WTC11 (cell line): Measurements from ENCODE around the gene GPR39. TPM values are rescaled to one million over a fixed set of nuclear protein-coding genes. Genes with fewer than 3 reads are reported as not detected.

Source experiments
- ATAC-seq: fragments of 200-7000 bp; cut with Tn5 transposase; 2 replicates; pipeline ENCODE4 v1.10.0; 2021; ENCODE audit warnings: mild to moderate bottlenecking, moderate library complexity
- CTCF ChIA-PET: fragments of 300-600 bp; sonication (Branson Sonifier 250); formaldehyde crosslinking; loops from one replicate; lab custom pipeline; 2021; ENCODE audit warnings: antibody characterized with exemption; lab: Charles Lee
- POLR2A ChIA-PET: fragments of 350-600 bp; sonication (Branson Sonifier 250); formaldehyde crosslinking; loops from one replicate; lab custom pipeline; 2021; ENCODE audit warnings: antibody characterized with exemption; lab: Charles Lee
- DNase-seq: peaks from one replicate; pipeline ENCODE4 v3.0.0; 2021; ENCODE audit warnings: low spot score
- H3K27ac Mint-ChIP-seq: 2 replicates; pipeline ENCODE4 v1.8.0; 2021; ENCODE audit warnings: mixed read lengths
- H3K27me3 Mint-ChIP-seq: 2 replicates; pipeline ENCODE4 v1.8.0; 2021; ENCODE audit warnings: low read depth, mild to moderate bottlenecking, moderate library complexity, mixed read lengths
- H3K36me3 Mint-ChIP-seq: 2 replicates; pipeline ENCODE4 v1.8.0; 2021; ENCODE audit warnings: mixed read lengths
- H3K4me1 Mint-ChIP-seq: 2 replicates; pipeline ENCODE4 v1.8.0; 2022; ENCODE audit warnings: mixed read lengths
- H3K4me3 Mint-ChIP-seq: 2 replicates; pipeline ENCODE4 v1.8.0; 2021; ENCODE audit warnings: mild to moderate bottlenecking, moderate library complexity, mixed read lengths
- H3K9me3 Mint-ChIP-seq: 2 replicates; pipeline ENCODE4 v1.8.0; 2021; ENCODE audit warnings: mixed read lengths
- AFF4 ChIP-seq: sonication (generic); formaldehyde crosslinking; IDR thresholded peaks from 2 replicates; pipeline ENCODE4 v1.8.1; 2023; ENCODE audit warnings: mild to moderate bottlenecking, missing genetic modification reagents, borderline replicate concordance
- ATF3 ChIP-seq: sonication (generic); formaldehyde crosslinking; conservative IDR thresholded peaks from 2 replicates; pipeline ENCODE4 v1.8.1; 2022; ENCODE audit warnings: mild to moderate bottlenecking, missing genetic modification reagents
- E2F5 ChIP-seq: sonication (generic); formaldehyde crosslinking; IDR thresholded peaks from 2 replicates; pipeline ENCODE4 v1.8.1; 2022; ENCODE audit warnings: mild to moderate bottlenecking, moderate library complexity, missing genetic modification reagents
- ETV6 ChIP-seq: sonication (generic); formaldehyde crosslinking; IDR thresholded peaks from 2 replicates; pipeline ENCODE4 v1.8.1; 2022; ENCODE audit warnings: mild to moderate bottlenecking, missing genetic modification reagents
- FOXP4 ChIP-seq: sonication (generic); formaldehyde crosslinking; IDR thresholded peaks from 2 replicates; pipeline ENCODE4 v1.8.0; 2022; ENCODE audit warnings: mild to moderate bottlenecking, missing genetic modification reagents
- MLX ChIP-seq: sonication (generic); formaldehyde crosslinking; IDR thresholded peaks from 2 replicates; pipeline ENCODE4 v1.8.1; 2023; ENCODE audit warnings: mild to moderate bottlenecking, missing genetic modification reagents, moderate library complexity
- PRDM15 ChIP-seq: sonication (generic); formaldehyde crosslinking; IDR thresholded peaks from 2 replicates; pipeline ENCODE4 v1.8.0; 2022; ENCODE audit warnings: missing genetic modification reagents
- PREB ChIP-seq: sonication (generic); formaldehyde crosslinking; IDR thresholded peaks from 2 replicates; pipeline ENCODE4 v1.8.1; 2022; ENCODE audit warnings: mild to moderate bottlenecking, missing genetic modification reagents, moderate library complexity, borderline replicate concordance
- RORB ChIP-seq: fragments of 250-450 bp; sonication (Bioruptor Pico); IDR thresholded peaks from 2 replicates; pipeline ENCODE4 v1.9.0; 2021; ENCODE audit warnings: mild to moderate bottlenecking
- SMAD3 ChIP-seq: sonication (generic); formaldehyde crosslinking; IDR thresholded peaks from 2 replicates; pipeline ENCODE4 v1.8.0; 2022; ENCODE audit warnings: missing genetic modification reagents, mild to moderate bottlenecking, borderline replicate concordance
- ZBTB43 ChIP-seq: sonication (generic); formaldehyde crosslinking; IDR thresholded peaks from 2 replicates; pipeline ENCODE4 v1.8.1; 2023; ENCODE audit warnings: mild to moderate bottlenecking, missing genetic modification reagents
- ZNF219 ChIP-seq: sonication (generic); formaldehyde crosslinking; IDR thresholded peaks from 2 replicates; pipeline ENCODE4 v1.8.0; 2023; ENCODE audit warnings: missing genetic modification reagents, mild to moderate bottlenecking, borderline replicate concordance
- ZNF281 ChIP-seq: sonication (generic); formaldehyde crosslinking; IDR thresholded peaks from 2 replicates; pipeline ENCODE4 v1.8.0; 2023; ENCODE audit warnings: mild to moderate bottlenecking, missing genetic modification reagents
- total RNA-seq: library from RNA; stranded (reverse); gene quantifications from 3 replicates; pipeline ENCODE4 v1.2.3, GENCODE V29; 2021

GPR39 gene
- total RNA-seq, 1 experiment from 2014 or later, result 0.74 TPM

GRCh38 chr2:132617989-132618388 is 201.4 kb downstream of the GPR39 start (continued):
- TF ChIP-seq PREB (CRISPR knock-in tag) (no peak), ATF3 (CRISPR knock-in tag) (no peak), E2F5 (CRISPR knock-in tag) (no peak), MLX (CRISPR knock-in tag) (no peak), AFF4 (no peak), SMAD3 (no peak), PRDM15 (CRISPR knock-in tag) (no peak), ZNF219 (CRISPR knock-in tag) (no peak)

- CTCF ChIA-PET, result no interaction called here
- Mint-ChIP-seq H3K4me1 (peaks cover 24% of the 10 kb centered on the region), H3K27me3 (peaks cover 2% of the 10 kb centered on the region; the same call in 1 of the 2 replicates), H3K4me3 (no peak overlapping the region), H3K36me3 (no peaks in the 10 kb centered on the region), H3K9me3 (no peaks in the 10 kb centered on the region), H3K27ac (no peak overlapping the region)
- POLR2A ChIA-PET, result no interaction called here
- ATAC-seq (no peak), DNase-seq (no peak)
- TF ChIP-seq ZBTB43 (CRISPR knock-in tag) (no peak), RORB (no peak), FOXP4 (CRISPR knock-in tag) (no peak), PREB (CRISPR knock-in tag) (no peak), ZNF281 (CRISPR knock-in tag) (no peak), ETV6 (CRISPR knock-in tag) (no peak)
These were observed 202.1 kb downstream of the GPR39 start for GRCh38 chr2:132618734-132619133.
